SH-SY5Y (cell line): Measurements from ENCODE around the gene EXOC6B.

Source experiments
- GATA2 ChIP-seq: IDR thresholded peaks from 2 replicates; pipeline ENCODE4 v1.6.1; 2011; ENCODE audit warnings: mild to moderate bottlenecking, low read depth, low read length
- GATA3 ChIP-seq: IDR thresholded peaks from 2 replicates; pipeline ENCODE4 v1.6.1; 2011; ENCODE audit warnings: low read depth, mild to moderate bottlenecking, low read length, moderate library complexity

DNA sequence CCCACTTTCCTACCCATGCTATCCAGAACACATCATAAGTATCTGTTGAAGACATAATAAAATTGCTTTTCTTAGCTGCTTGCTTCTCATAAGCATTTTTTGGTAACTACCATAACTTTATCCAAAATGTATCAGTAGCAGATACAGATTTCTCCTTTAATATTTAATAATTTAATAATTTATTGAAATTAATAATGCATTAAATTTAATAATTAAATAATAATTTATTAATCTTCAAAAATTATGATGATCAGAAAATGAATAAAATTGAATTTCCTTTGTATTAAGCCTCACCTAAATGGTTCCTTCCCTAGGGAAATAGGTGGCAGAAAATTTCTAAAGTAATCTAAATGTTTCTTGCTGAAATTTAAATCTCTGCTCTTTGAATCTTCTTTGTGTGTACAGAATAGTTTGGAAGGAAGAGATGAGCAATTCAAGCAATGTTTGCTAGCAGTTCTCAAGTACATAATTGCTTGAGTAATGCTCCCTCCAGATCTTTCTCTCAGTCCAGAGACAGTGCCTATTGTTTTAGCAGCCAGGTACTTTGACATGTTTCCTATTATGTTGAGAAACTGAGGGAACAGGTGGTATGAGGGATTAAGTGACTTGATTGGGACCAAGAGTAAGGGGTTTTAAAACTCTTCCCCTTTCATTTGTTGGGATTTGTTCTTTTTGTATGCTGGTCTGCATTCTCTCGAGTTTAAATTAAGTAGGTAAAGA lies 555.1 kb downstream of the EXOC6B start:
- TF ChIP-seq GATA3, result no peak
- TF ChIP-seq GATA2, result no peak
